ENCODE data around the gene OTOS. TPM values are rescaled to one million over a fixed set of nuclear protein-coding genes. Genes with fewer than 3 reads are reported as not detected.

The OTOS gene
- polyA plus RNA-seq, 1 donor from 2014 or later = not detected

- no peaks in the 10 kb centered on the region for H4K20me1 ChIP-seq (ENCODE audit: insufficient read depth)
- H3K9me2 ChIP-seq (ENCODE audit: insufficient read depth, low read length) = no peaks in the 10 kb centered on the region
- no peaks in the 10 kb centered on the region for H3F3A ChIP-seq (ENCODE audit: insufficient read depth, low read length, poor library complexity, severe bottlenecking)
- no peak overlapping the region for H3K4me3 ChIP-seq (ENCODE audit: low read length)
- no peak overlapping the region for H3K27ac ChIP-seq (ENCODE audit: low read length)
- no peaks in the 10 kb centered on the region for H3K36me3 ChIP-seq (ENCODE audit: insufficient read depth, low read length)
- H2AFZ ChIP-seq (ENCODE audit: low read depth, low read length) = no peak overlapping the region
- H3K9me3 ChIP-seq (ENCODE audit: low read length) = no peaks in the 10 kb centered on the region
- no peaks in the 10 kb centered on the region for H3K79me2 ChIP-seq (replicated peaks; ENCODE audit: insufficient read depth, low read length)
- TF ChIP-seq MXI1 (conservative IDR thresholded peaks at IDR 0.05; ENCODE audit: poor library complexity, severe bottlenecking) (no peak), EP300 (conservative IDR thresholded peaks at IDR 0.05; ENCODE audit: poor library complexity, severe bottlenecking) (no peak), TAF1 (IDR thresholded peaks at IDR 0.05; ENCODE audit: low read depth) (no peak), REST (IDR thresholded peaks at IDR 0.05; ENCODE audit: borderline replicate concordance) (no peak), CTCF (IDR thresholded peaks at IDR 0.05; ENCODE audit: poor library complexity, severe bottlenecking) (no peak), EZH2 (IDR thresholded peaks at IDR 0.05; ENCODE audit: borderline replicate concordance, insufficient read depth, low read length, poor library complexity, severe bottlenecking) (no peak), RAD21 (conservative IDR thresholded peaks at IDR 0.05) (no peak), POLR2AphosphoS5 (IDR thresholded peaks at IDR 0.05) (no peak)
- no peaks in the 10 kb centered on the region for H3K27me3 ChIP-seq (ENCODE audit: insufficient read depth, low read depth, low read length)
- no peak overlapping the region for H3K4me2 ChIP-seq (ENCODE audit: low read length)
- H3K9ac ChIP-seq (ENCODE audit: low read length) = no peak overlapping the region
These were observed 41.5 kb upstream of the OTOS start for GRCh38 chr2:240182001-240182400.

GRCh38 chr2:240179941-240180666 lies 39.6 kb upstream of the OTOS start:
- Histone ChIP-seq H3K4me3 (ENCODE audit: low read length) (no peak overlapping the region), H3K79me2 (replicated peaks; ENCODE audit: insufficient read depth, low read length) (no peaks in the 10 kb centered on the region), H4K20me1 (ENCODE audit: insufficient read depth) (no peaks in the 10 kb centered on the region), H3K36me3 (ENCODE audit: insufficient read depth, low read length) (no peaks in the 10 kb centered on the region), H3K4me2 (ENCODE audit: low read length) (no peak overlapping the region), H2AFZ (ENCODE audit: low read depth, low read length) (no peak overlapping the region), H3K9me3 (ENCODE audit: low read length) (no peaks in the 10 kb centered on the region), H3K9me2 (ENCODE audit: insufficient read depth, low read length) (no peaks in the 10 kb centered on the region), H3K27ac (ENCODE audit: low read length) (no peak overlapping the region), H3K9ac (ENCODE audit: low read length) (no peak overlapping the region), H3F3A (ENCODE audit: insufficient read depth, low read length, poor library complexity, severe bottlenecking) (no peaks in the 10 kb centered on the region), H3K27me3 (ENCODE audit: insufficient read depth, low read depth, low read length) (no peaks in the 10 kb centered on the region)
- TF ChIP-seq CTCF (IDR thresholded peaks at IDR 0.05; ENCODE audit: poor library complexity, severe bottlenecking) (no peak), POLR2AphosphoS5 (IDR thresholded peaks at IDR 0.05) (no peak), SMC3 (conservative IDR thresholded peaks at IDR 0.05; ENCODE audit: poor library complexity) (no peak), TAF1 (IDR thresholded peaks at IDR 0.05; ENCODE audit: low read depth) (no peak), EP300 (conservative IDR thresholded peaks at IDR 0.05; ENCODE audit: poor library complexity, severe bottlenecking) (no peak), MXI1 (conservative IDR thresholded peaks at IDR 0.05; ENCODE audit: poor library complexity, severe bottlenecking) (no peak), EZH2 (IDR thresholded peaks at IDR 0.05; ENCODE audit: borderline replicate concordance, insufficient read depth, low read length, poor library complexity, severe bottlenecking) (no peak), REST (IDR thresholded peaks at IDR 0.05; ENCODE audit: borderline replicate concordance) (no peak), RAD21 (conservative IDR thresholded peaks at IDR 0.05) (no peak)

All from neural cell (in vitro differentiated cells).